ENCODE data around the gene ARHGEF26.

The ARHGEF26 gene

DNA sequence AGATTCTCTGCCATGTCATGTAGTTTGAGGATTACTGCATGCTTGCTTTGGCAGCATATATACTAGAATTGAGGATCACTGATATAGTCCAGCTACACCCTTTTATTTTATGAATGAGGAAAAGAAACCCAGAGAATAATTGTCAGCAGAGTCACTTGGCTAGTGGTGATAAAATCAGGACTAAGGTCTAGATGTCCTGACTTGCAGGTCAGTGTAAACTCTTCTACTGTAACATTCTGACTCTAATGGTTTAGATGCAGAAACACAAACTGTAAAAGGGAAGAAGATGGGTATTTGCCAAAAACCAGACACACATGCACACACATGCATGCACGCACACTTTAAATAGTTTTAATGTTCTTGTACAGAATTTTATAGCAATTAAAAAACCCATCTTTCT is 97.5 kb downstream of the ARHGEF26 start:
- DNase-seq = no peak

DNA sequence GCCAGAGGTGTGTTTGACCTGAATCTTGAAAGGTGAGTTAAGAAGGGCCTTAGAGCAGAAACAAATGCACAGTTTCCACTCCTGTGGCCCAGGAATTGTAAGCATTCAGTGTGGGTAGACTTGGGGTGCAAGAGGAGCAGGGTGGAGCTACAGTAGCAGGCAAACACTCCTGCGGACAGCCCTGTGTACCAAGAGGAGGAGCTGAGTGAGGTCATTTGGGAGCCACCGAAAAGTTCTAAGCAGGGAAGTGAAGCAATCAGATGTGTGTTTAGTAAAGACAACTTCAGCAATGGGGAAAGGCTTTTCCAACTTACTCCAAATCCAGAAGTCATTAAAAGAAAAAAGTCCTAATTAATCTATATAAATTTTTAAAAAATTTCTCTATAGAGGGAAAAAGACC is 99.3 kb downstream of the ARHGEF26 start:
- no peak for DNase-seq

DNA sequence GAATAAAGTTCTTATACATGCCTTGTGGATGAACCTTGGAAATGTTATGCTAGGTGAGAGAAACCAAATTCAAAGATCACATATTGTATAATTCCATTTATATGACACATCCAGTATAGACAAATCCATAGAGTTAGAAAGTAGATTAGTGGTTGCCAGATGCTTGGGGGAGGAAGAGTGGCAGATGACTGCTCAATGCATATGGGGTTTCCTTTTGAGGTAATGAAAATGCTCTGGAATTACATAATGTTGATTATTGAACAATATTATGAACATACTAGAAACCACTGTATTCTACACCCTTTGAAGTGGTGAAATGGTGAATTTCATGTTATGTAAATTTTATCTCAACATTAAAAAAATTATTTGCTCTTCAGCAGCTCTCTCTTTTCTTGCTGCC is 102.3 kb downstream of the ARHGEF26 start:
- no peak for DNase-seq

DNA sequence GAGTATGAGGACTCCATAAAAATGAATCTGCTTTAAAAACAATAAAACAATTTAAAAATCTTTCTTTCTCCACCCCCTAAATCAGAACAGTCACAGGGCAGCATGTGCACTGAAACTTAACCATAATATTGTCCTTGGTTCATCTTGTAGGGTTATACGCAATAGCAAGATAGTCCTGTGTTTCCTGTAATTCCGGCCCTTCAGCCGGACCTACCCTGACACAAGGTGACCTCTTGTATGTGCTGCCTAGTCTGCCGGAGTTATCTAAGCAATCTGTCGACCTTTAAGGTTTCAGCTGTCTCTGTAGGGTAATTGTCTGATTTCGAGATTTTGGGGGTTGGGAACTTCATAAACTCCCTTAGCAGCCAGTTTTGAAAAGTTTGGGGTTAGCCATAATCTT is 103.2 kb downstream of the ARHGEF26 start:
- no peak for DNase-seq

DNA sequence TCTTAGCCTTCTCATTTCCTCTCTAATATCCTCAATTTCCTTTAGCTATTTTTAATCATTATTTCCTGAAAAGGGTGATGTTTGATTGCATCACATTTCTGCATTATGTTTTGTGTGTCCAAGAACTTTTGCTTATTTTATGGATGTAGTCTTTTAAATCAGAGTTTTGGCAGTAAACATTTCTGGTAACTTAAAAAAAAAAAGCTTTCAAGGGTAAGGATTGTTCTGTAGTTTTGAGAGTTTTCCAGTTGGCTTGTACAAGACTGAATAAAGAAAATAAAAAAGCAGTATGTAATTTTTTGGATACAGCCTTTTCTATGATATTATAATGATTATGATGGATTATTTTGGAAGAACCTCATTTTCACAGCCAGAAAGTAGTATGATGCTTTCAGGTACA is 103.7 kb downstream of the ARHGEF26 start:
- DNase-seq = no peak

DNA sequence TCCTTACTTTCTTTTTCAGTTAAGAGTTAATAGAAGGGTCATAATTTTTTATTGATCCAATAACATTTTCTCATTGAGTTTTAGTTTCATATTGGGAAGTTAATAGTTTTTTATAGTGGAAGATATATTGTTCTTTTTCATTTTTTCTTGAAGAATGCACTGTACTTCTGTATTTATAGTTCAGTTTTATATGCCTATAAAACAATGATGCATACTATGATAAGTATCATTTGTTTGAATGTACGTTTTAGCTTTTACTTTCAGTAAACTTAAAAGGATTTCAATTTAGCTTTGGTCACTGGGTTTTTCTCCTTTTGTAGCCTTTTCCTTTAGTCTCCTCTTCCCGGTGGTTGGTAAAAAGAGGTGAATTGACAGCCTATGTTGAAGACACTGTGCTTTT is 104.3 kb downstream of the ARHGEF26 start:
- DNase-seq = no peak

DNA sequence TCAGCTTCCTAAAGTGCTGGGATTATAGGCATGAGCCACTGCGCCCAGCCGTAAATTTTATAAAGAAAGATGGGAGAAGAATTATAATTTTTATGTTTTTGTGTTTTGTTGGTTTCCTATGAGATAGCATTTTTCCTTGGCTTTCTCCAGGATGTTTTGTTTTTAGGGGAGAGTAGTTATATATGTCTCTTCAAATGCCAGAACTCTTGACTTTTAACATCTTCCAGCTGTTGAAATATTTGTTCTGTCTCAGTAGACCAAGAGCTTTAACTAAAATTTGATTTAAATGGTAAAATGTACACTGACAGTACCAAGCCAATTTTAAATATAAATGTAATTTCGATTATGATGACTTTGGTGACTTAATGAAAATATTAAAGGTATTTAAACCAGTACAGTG is 106.3 kb downstream of the ARHGEF26 start:
- no peak for DNase-seq

DNA sequence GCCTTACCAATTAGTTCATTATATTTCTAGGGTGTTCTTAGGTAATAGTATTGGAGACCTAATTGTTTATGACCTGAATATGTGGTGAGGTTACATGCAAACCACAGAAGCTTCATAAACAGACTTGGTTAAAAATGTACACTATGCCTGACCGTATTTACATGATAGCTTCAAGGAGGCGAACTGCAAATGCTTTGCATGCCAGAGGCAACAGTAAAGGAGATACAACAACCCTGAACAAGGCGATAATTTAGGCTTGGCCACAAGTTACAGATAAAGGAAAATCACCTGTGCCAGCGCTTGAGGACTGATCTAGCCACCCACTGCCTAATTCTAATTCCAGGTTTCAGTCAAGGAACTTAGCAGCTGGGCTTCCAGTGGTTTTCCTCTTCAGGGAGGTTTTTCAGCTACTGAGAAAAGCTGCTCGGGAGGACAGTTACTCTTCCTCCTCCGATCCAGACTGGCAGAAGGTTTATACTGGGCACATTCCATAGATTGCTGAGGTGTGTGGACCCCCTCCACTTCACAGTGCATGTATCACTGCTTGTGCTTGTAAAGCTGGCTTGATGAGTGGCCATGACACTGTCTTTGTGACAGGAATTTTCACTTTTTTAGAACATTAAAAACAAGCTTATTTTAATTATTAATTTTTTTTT is 107.5 kb downstream of the ARHGEF26 start:
- no peak for DNase-seq

DNA sequence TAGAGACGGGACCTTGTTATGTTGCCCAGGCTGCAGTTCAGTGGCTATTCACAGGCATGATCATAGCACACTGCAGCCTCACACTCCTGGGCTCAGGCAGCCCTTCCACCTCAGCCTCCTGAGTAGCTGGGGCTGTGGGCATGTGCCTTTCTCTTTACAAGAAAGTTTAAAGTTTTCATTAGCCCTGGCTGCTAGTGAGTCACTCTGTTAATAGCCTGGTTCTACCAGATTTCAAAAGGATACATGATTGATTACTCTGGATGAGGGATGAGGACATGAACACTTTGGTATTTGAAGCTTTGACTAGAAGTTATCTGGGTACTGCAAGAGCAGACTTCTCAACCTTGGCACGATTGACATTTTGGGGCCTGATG is 108.0 kb downstream of the ARHGEF26 start:
- DNase-seq = no peak

DNA sequence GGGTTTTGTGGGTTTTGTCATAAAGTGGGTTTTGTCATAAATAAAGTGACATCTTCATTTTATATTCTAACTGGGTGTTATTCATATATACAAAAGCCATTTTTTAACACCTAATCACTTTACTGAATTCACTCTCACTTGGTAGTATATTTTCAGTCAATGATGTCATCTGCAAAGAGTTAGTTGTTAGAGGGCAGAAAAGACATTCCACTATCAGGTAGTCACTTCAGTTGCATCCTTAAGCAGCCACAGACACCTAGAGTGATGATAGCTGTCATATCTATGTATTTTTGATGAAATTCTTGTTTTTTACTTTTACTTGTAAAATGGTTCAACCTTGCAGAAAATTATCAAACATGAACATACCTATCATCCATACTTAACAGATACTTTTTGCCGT is 114.1 kb downstream of the ARHGEF26 start:
- DNase-seq = no peak

DNA sequence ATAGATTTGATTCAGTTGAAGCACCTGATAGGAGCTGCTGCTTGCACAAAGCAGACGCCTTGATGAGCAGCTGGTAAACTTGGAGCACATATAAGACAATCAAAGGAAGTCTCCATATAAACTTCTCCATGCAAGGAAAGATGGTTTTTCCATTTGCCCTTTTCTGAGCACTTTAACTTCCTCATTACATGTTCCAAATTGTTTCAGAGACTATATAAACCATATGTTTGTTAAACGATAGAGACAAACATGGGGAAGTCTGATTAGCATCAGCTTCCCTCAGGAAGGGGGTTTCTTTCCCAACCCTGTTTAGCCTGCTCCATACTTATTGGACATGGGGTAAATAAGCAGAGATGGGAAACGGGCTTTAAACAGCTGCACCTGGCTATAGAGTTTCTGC is 115.1 kb downstream of the ARHGEF26 start:
- DNase-seq = no peak

DNA sequence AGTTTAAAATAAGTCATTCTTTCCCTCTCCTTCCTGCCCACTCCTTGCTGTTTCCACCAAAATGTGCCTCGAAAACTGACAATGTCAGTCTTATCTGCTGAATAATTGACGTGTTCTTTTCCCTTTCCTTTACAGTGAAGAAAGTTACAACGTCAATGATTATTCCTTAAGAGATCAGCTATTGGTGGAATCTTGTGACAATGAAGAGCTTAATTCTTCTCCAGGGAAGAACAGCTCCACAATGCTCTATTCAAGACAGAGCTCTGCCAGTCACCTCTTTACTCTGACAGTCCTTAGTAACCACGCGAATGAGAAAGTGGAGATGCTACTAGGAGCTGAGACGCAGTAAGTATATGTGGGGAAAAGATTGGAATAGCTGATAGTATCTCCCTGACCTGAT is 119.0 kb downstream of the ARHGEF26 start:
- DNase-seq = no peak

DNA sequence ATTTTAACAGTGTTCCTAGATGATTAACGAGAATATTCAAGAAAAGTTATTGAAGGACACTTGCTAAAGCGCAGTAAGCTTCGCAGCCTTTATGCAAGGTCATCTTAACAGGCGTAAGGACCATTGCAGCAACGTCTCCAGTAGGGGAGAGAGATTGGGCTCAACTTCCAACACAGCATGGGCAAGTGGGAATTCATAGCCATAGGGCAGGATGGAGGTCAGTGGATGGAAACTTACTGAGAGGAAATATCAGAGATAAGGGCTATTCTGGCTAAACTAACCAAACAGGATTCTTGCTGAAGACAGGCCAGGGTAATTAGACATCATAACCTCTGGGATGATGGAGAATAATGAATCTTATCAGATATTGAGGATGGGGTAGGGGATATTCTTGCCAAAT is 120.3 kb downstream of the ARHGEF26 start:
- DNase-seq = no peak

DNA sequence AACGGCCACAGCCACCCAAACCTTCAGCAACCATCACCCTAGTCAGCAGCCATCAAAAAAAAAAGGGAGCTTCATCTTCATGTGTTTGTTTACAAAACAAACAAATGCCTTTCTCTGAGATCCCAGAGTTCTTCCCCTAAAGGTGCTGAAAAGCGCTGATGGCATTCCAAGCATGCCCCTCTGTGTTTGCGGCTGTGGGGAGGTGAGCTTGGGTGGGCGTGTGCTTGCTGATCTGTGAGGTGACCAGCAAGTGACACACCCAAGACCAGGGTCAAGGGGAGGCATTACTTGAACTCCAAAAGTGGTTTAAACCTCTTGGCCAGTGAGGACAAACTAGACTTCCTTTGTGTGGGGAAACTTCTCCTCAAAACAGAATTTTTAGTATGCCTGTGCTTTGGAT is 121.6 kb downstream of the ARHGEF26 start:
- no peak for DNase-seq

DNA sequence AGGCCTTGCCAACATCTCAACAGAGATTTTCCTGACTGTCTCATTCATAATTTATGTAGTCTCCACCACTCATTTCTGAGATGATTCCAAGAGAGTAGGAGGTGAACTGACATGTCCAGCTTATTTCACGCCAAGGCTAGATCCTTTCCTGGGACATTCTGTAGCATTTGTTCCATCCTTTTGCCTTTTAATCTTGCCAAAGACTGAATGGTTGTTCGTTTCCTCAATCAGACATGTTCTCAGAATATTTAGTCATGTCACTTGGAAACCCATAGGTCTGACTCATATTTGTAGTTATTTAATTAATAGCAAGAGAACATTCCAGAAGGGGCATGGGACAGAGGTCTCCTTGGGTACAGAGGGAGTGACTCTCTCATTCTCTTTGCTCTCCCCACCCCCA is 122.2 kb downstream of the ARHGEF26 start:
- no peak for DNase-seq

DNA sequence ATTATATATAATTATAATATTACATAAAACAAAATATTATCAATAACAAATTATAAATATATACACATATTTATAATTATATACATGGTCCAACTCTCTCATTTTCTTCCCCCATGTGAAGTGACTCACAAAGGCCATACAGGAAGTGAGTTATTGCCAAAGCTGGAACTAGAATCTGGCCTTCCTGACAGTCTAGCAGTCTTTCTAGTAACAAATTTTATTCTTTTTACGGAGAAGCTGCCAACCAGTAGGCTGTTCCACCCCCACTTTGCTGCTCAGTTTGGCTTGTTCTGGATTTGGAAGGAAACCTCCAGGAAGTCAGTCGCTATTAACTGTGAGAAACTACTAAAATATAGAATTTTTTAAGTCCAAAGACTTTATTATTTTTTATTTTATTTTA is 123.5 kb downstream of the ARHGEF26 start:
- no peak for DNase-seq

DNA sequence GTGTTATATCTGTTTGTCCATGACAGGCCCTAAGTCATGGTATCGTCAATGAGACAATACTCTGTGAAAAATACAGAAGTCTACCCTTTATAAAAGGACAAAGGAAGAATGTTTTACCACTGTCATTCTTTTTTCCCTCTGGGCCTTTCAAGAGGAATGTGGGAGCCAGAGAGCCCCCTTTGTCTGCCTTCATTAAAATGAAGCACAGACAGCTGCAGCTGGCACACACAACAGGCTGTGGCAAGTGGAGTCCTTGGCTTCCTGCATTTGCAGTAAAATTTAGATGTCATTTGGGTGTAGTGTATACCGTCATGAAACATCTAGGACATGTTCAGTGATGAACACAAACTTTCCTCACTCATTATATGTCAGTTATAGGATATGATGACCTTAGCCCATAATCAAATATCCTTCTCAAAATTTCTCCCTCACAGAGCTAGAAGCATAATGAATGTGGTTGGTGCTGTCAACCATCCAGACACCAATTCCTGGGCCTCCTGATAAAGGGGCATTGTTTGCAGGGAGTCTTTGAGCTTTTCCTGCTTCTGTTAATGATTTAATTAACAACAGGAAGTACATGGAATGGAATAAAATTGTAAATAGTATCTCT is 126.7 kb downstream of the ARHGEF26 start:
- no peak for DNase-seq

DNA sequence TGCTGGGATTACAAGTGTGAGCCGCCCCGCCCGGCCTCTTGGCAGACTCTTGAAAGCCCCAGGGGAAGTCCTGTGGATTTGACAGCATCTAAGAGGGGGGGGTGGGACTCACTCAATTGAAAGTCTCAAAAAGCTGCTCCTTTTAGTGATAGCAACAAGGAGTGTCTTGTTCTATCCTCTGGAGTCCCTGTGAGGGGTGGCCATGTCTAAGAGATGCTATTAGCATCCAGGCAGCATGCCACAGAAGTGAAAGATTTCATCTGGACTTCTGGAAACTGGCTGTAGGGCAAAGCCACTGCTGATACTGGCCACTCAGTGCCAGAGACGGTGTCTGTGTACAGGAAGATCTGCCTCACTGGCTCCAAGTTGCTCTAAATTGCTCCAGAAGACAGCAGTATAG is 129.1 kb downstream of the ARHGEF26 start:
- DNase-seq = no peak

DNA sequence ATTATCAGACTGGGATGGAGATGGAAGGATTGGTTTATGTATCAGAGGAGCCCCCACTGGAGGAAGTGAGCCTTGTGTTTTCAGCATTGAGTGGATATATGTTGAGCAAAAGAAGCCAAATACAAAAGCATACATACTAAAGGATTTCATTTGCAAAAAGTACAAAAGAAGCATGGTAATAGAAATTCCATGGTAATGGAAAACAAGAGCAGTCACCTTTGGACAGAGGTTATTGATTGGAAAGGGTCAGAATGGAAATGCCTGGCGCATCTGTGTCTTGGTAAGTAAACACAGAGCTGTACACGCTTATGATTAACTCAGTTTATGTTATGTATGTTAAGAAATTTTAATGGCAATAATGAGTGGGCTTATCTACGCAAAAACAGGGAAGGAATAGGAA is 130.4 kb downstream of the ARHGEF26 start:
- no peak for DNase-seq

DNA sequence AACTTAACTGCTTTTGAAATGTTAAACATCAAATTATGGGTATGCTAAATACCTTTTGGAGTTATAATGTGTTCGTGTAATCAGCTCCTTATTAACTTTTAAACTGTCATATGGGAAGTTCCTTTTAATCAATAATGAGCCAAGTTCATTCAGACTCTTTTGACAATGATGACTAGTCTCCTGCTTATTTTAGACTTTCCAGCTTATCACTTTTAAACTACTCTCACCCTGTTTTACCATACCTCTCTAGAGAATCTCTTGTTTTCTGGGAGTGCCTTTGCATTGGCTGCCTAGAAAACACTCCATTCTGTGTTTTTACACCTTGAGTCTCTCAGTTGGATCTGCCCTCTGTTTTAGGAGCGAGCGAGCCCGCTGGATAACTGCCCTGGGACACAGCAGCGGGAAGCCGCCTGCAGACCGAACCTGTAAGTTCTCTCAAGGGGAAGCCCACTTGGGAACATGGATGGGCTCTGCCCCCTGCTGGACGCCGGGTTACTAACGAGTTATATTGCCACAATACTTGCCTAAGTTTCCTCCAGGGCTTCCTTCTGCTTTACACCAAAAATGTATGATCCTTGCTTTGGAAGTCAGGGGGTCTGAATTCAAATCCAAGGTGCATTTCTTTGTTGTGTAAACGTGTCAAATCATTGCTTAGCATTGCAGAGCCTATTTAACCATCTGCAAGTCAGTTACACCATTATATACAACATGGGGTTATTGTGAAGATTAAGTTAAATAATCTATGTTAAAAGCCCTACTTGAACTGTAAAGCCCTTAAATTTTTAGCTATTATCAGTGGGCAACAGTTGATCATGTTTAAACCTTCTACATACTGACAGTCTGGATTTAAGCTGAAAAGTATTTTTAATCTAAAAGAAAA is 131.8 kb downstream of the ARHGEF26 start:
- peak; percentile 65 for DNase-seq

DNA sequence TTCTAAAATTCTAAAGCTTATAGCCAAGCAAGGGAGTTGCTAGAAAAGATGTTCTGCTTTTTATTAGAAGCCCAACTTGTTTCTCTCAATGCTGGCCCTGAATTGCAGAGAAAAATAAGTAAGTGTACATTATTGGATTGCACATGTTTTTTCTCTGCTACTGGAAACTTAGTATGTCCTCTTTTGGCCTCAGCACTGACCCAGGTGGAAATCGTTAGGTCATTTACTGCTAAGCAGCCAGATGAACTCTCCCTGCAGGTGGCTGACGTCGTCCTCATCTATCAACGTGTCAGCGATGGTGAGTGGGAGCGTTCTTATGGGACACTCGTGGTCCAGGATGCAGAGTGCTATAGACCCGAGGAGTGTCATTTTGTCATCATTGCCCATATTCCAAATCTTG is 133.3 kb downstream of the ARHGEF26 start:
- no peak for DNase-seq

DNA sequence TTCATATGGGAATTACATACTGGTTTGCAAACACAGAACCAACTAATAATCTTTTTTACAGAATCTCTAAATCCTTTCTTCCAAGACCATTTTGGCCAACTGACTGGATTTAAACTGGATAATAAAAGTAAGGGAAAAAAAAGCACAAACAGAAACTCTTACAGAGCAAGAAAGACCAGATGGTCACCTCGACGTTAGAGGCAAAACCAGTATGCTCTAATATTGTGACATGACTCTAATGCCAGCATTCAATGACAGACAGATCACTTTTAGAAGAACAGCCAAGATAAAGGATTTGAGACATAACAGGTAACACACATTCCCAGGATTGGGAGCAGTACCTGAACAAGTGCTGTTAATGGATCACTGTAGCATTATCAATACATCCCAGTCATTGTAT is 152.2 kb downstream of the ARHGEF26 start:
- no peak for DNase-seq

DNA sequence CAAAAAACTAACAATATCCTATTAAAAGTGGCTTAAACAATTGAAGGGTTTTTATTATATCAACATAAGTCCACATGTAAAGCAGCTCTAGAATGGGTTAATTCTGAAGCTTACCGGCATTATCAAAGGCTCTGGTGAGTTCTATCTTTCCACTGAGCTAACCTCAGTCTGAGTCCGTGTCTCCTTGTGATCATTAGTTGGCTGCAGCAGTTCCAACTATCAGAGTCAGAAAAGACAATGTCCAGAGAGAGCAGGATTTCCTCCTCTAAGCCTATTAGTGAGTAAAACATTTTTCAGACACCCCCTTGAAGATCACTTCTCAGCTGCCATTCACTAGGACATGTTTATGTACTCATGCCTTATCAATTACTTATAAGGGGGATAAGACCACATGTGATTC is 153.2 kb downstream of the ARHGEF26 start:
- no peak for DNase-seq

DNA sequence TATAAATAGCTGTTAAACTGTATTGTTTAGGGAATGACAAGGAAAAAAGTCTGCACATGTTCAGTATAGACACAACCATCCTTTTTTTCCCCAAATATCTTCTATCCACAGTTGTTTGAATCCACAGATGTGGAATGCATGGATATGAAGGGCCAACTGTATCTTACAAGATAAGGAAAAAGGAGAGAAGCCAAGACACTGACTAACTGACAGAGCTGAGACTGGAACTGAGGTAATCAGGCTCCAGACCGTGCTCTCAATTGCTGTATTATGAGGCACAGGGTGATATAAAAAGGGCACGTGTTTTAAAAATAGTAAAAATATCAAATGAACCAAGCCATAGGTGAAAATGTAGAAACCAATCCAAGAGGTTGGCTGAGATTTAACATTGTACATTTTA is 154.1 kb downstream of the ARHGEF26 start:
- no peak for DNase-seq
